Activated CD4-positive, alpha-beta T cell treated with anti-CD3 and anti-CD28 coated beads, Interleukin-2, amount 10 ng/mL, durations not matched to agents 7 days and 5 days (primary cell): ENCODE results near the gene STXBP3. TPM values are rescaled to one million over a fixed set of nuclear protein-coding genes. Genes with fewer than 3 reads are reported as not detected.
"Not testable (repeated sequence)": the region's sequence is repeated elsewhere in the genome, so short reads cannot be mapped to it uniquely, and the experiment has no call there.

ENCODE experiments used
- CTCF ChIA-PET: fragments of 350-600 bp; sonication (Branson Sonifier 250); formaldehyde crosslinking; loops from one replicate; lab custom pipeline; 2021; ENCODE audit warnings: antibody characterized with exemption; lab: Charles Lee
- POLR2A ChIA-PET: fragments of 350-600 bp; sonication (Branson Sonifier 250); formaldehyde crosslinking; loops from one replicate; lab custom pipeline; 2021; ENCODE audit warnings: antibody characterized with exemption; lab: Charles Lee
- DNase-seq: peaks from one replicate; pipeline ENCODE4 v3.0.0-alpha.2; 2020
- H3K27ac Mint-ChIP-seq: one replicate; pipeline ENCODE4 v1.8.0; 2021; ENCODE audit warnings: mild to moderate bottlenecking, moderate library complexity, mixed read lengths
- H3K27me3 Mint-ChIP-seq: one replicate; pipeline ENCODE4 v1.8.0; 2021; ENCODE audit warnings: mixed read lengths
- H3K36me3 Mint-ChIP-seq: one replicate; pipeline ENCODE4 v1.8.0; 2021; ENCODE audit warnings: low read depth, mixed read lengths
- H3K4me1 Mint-ChIP-seq: one replicate; pipeline ENCODE4 v1.8.0; 2021; ENCODE audit warnings: mixed read lengths
- H3K4me3 Mint-ChIP-seq: one replicate; pipeline ENCODE4 v1.8.0; 2021; ENCODE audit warnings: mild to moderate bottlenecking, moderate library complexity, mixed read lengths
- H3K9me3 Mint-ChIP-seq: one replicate; pipeline ENCODE4 v1.8.0; 2021; ENCODE audit warnings: mixed read lengths
- total RNA-seq, 2 experiments: library from RNA; stranded (reverse); gene quantifications; one replicate each; pipeline ENCODE4 v1.2.3, GENCODE V29; 2021

The STXBP3 gene
- total RNA-seq, 2 experiments from 2014 or later, result 49.8 to 55.3 TPM

DNA sequence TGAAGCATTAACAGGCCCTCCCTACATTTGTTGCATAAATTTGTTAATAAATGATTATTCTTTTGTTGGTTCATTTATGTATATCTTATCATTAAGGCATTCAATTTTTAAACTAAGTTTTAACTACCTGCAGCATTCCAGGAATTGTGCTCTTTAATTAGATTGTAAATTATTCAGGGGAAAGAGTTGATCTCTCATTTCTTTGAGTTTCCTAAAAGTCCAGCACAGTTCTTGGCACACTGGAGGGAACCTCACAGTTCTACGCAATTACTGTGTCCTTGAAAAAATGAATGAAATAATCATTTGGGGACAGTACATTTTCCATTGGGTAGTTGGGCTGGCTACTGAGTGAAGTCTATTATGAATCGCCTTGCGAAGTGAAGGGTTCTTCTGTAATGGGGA lies 493 bp upstream of the STXBP3 start:
- ChIA-PET POLR2A (no interaction called here), CTCF (no interaction called here)

DNA sequence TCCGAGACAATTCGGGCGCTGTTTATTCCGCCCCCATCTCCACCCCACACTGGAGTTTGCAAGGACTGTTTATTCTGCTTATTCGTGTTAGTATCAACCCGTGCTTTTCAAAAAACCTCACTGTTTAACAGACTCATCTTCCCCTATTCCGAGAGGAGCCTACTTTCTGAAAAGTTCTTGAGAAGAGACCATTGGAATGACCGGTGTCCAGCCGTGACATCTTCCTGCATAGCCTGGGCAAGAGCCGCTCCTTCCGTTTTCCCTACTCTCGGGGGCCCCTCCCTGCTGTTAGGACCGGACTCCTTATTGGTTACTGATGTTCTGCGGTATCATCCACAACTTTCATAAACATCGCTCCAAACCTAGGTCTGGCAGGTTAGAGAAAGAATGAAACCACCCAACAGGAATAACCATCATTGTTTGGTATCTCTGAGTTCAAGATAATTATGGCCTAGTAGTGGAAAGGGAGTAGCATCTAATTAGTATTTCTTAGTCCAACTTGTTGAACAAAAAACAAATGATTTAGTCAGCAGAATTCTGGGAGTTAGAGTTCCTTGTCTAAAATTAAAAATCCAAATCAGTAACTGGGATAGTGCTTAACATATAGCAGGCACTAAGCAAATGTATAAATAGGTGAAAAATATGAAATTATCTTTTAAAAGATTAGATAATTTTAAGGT lies 837 bp downstream of the STXBP3 start:
- Mint-ChIP-seq H3K36me3 (peaks cover 24% of the 10 kb centered on the region), H3K4me3 (peak overlapping the region; percentile 98), H3K27ac (peak overlapping the region; percentile 98), H3K9me3 (no peaks in the 10 kb centered on the region), H3K4me1 (peaks cover 30% of the 10 kb centered on the region), H3K27me3 (no peaks in the 10 kb centered on the region)
- ChIA-PET CTCF (no interaction called here), POLR2A (interaction anchor here (1.0 kb wide), 1 partner anchor 54 kb away, joined by 4 read pairs; no protein-coding TSS in a partner anchor)
- DNase-seq, result peak; percentile 36

More for the DNA sequence above, 493 bp upstream of the STXBP3 start:
- Mint-ChIP-seq H3K36me3 (peaks cover 23% of the 10 kb centered on the region), H3K27me3 (peaks cover 4% of the 10 kb centered on the region), H3K4me1 (peaks cover 29% of the 10 kb centered on the region), H3K4me3 (peak overlapping the region; percentile 98), H3K27ac (peak overlapping the region; percentile 98), H3K9me3 (no peaks in the 10 kb centered on the region)
- DNase-seq, result no peak

DNA sequence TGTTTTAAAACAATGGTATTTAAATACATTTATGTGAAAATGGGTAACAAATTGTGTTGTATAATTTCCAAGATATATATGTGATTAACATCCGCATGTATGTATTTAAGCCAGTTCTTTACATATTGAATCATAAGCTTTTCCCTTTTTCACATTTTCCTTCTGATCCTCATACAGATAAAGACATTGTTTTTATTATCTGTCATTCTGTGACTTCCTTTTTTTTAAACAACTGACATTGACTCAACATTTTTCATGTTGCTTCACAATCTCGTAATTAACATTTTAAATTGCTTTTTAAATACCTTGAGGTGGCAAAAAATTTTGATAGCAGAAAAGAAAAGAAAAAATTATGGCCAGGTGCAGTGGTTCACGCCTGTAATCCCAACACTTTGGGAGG lies 1.4 kb downstream of the STXBP3 start:
- Mint-ChIP-seq H3K27ac (no peak overlapping the region), H3K4me1 (peaks cover 33% of the 10 kb centered on the region), H3K9me3 (no peaks in the 10 kb centered on the region), H3K36me3 (peaks cover 29% of the 10 kb centered on the region), H3K27me3 (no peaks in the 10 kb centered on the region), H3K4me3 (no peak overlapping the region)
- DNase-seq, result no peak
- ChIA-PET POLR2A (interaction anchor here (0.7 kb wide), 1 partner anchor 29 kb away, joined by 3 read pairs; no protein-coding TSS in a partner anchor), CTCF (no interaction called here)

DNA sequence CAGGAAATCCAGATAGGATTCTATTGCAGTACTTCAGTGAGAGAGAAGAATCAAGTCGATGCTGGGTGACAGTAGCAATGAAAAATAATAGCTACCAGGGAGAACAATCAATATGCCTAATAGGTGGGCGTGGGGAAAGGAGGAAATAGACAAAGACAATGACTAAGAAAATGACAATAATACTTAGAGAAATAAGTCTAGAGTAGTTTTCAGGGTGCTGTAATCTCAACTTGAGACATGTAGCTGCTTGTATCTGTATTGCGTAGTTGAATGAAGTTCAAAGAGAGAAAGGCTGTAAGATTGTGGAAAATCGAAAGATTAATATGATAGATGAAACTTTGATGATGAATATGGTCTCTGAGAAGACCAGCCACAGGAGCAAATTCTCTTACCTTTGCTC lies 2.6 kb downstream of the STXBP3 start:
- ChIA-PET POLR2A (no interaction called here), CTCF (no interaction called here)
- no peaks in the 10 kb centered on the region for H3K27me3 Mint-ChIP-seq
- peaks cover 33% of the 10 kb centered on the region for H3K4me1 Mint-ChIP-seq
- no peaks in the 10 kb centered on the region for H3K9me3 Mint-ChIP-seq
- no peak overlapping the region for H3K4me3 Mint-ChIP-seq
- no peak for DNase-seq
- H3K27ac Mint-ChIP-seq, result no peak overlapping the region
- H3K36me3 Mint-ChIP-seq, result peaks cover 32% of the 10 kb centered on the region

DNA sequence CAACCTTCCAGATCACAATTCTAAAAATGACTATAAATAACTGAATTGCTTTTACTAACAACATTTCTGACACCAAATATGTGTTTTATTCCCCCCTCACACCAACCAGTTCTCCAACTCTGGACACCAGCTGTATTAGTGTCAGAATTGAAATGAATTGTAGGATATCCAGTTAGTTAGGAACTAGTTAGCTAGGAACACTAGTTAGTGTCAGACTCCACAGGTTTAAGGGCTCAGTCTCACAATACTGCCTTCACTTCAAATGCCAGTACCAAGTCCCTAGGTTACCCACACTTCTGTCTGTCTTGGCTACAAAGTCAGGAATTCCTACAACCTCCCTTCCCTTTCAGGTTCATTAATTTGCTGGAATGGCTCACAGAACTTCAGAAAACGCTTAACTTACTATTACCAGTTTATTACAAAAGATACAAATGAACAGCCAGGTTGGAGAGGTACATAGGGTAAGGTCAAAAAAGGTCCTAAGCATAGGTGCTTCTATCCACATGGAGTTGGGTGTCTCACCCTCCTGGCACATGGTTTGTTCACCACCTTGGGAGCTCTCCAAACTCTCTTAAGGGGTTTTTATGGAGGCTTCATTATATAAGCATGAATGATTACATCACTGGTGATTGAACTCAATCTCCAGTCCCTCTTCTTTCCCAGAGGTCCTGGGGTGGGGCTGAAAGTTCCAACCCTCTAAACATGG lies 4.2 kb downstream of the STXBP3 start:
- no peaks in the 10 kb centered on the region for H3K9me3 Mint-ChIP-seq
- peaks cover 35% of the 10 kb centered on the region for H3K4me1 Mint-ChIP-seq
- no peaks in the 10 kb centered on the region for H3K27me3 Mint-ChIP-seq
- DNase-seq, result no peak
- POLR2A ChIA-PET, result no interaction called here
- H3K36me3 Mint-ChIP-seq, result peaks cover 38% of the 10 kb centered on the region
- no peak overlapping the region for H3K4me3 Mint-ChIP-seq
- CTCF ChIA-PET, result no interaction called here
- no peak overlapping the region for H3K27ac Mint-ChIP-seq

DNA sequence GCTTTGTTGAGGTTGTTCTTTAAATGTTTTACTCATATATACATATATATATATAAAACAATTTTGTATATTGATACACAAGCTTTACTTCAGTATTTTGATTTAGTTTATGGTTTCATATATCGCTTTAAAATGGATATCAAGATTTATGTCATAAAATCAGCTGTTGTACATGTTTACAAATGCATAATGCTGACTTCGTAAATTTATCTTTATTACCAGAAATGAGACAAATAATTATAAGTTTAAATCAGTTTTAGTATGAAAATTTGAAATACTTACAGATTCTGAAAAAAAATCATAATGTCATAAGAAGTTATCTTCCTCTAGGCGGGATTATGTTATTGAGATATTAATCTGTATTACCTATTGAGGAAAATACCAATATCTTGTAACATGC lies 6.9 kb downstream of the STXBP3 start:
- DNase-seq, result no peak
- Mint-ChIP-seq H3K27ac (no peak overlapping the region), H3K4me1 (peaks cover 21% of the 10 kb centered on the region), H3K4me3 (no peak overlapping the region), H3K27me3 (no peaks in the 10 kb centered on the region), H3K9me3 (no peaks in the 10 kb centered on the region), H3K36me3 (peaks cover 36% of the 10 kb centered on the region)
- POLR2A ChIA-PET, result no interaction called here
- CTCF ChIA-PET, result no interaction called here

DNA sequence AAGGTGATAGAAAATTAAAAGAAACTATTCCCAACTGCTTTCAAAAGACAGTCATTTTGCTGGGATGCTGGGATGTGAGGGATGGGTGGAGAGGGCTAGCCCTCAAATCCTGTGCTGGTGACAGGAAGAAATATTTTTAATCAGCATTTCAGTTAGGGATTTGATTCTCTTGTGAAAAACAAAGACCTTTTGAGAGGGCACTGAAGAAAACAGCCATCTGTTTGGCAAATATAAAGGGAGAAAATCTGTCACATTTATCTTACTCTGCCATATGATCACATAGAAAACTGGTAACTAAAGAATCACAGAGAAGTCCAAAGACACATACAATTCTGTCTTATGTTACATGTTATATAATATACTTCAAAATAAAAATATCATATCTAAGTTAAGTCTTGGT lies 12.3 kb downstream of the STXBP3 start:
- H3K9me3 Mint-ChIP-seq, result no peaks in the 10 kb centered on the region
- H3K36me3 Mint-ChIP-seq, result peaks cover 40% of the 10 kb centered on the region
- H3K27ac Mint-ChIP-seq, result no peak overlapping the region
- no peak for DNase-seq
- POLR2A ChIA-PET, result no interaction called here
- CTCF ChIA-PET, result no interaction called here
- peaks cover 2% of the 10 kb centered on the region for H3K4me1 Mint-ChIP-seq
- H3K4me3 Mint-ChIP-seq, result no peak overlapping the region
- no peaks in the 10 kb centered on the region for H3K27me3 Mint-ChIP-seq

DNA sequence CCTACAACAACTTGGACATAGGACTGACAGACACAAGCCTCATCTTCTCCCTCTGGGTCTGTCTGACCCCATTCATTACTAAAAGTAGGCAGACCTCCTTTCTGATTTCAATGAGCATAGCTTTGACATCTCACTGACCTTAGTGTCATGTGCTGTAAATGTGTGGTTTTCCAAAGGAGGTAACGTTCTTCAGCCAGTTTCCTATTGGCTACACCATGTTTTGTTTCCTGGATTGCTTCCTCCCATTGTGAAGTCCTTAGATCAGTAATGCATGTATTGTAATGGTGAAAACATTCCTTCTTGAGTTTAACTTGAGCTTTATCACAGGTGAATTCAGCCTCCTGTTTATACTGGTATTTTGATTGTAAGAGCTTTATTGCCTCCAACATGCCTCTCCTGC lies 20.6 kb downstream of the STXBP3 start:
- ChIA-PET CTCF (interaction anchor here (0.8 to 1.5 kb wide), 3 partner anchors 11 to 75 kb away, joined by 3 to 4 read pairs (median 4); partner anchors contain the start of gene PRPF38B), POLR2A (no interaction called here)
- Mint-ChIP-seq H3K9me3 (no peaks in the 10 kb centered on the region), H3K4me1 (no peaks in the 10 kb centered on the region), H3K27ac (no peak overlapping the region), H3K4me3 (no peak overlapping the region), H3K36me3 (peaks cover 43% of the 10 kb centered on the region), H3K27me3 (no peaks in the 10 kb centered on the region)
- DNase-seq, result no peak

DNA sequence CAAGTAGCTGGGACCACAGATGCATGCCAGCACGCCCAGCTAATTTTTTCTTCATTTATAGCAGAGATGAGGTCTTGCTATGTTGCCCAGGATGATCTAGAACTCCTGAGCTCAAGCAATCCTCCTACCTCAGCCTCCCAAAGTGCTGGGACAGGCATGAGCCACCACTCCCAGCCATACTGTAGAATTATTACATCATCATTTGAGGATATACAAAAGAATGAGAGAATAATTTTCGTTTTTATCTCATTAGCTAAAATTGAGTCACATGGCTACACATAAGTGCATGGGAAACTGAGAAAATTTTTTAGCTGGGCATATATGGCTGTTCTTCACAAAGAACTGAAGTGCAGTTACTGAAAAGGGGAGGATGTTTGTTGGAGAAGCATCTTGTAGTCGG lies 21.2 kb downstream of the STXBP3 start:
- CTCF ChIA-PET, result interaction anchor here (0.8 to 1.5 kb wide), 3 partner anchors 10 to 75 kb away, joined by 3 to 4 read pairs (median 4); partner anchors contain the start of gene PRPF38B

DNA sequence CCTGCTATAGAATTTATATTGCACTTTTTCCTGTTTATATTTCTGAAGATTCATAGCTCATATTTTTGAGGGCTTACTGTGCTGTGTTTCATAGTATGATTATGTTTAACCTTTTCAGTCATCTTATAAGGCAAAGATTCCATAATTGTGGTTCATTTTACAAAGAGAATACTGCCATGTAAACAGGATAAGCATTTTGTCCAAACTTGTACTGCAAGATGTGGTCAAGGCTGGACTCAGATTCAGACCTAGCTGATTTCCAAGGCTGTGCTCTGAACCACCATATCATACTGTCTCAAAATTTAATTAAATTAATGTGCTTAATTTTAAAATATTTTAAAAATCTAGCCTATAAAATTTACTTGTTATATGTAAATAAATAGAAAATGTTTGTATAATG lies 31.4 kb downstream of the STXBP3 start:
- Mint-ChIP-seq H3K4me3 (no peak overlapping the region), H3K27me3 (no peaks in the 10 kb centered on the region), H3K9me3 (no peaks in the 10 kb centered on the region), H3K36me3 (peaks cover 54% of the 10 kb centered on the region), H3K27ac (no peak overlapping the region), H3K4me1 (no peaks in the 10 kb centered on the region)
- ChIA-PET POLR2A (no interaction called here), CTCF (interaction anchor here (1.9 kb wide), 1 partner anchor 10 kb away, joined by 4 read pairs; no protein-coding TSS in a partner anchor)
- no peak for DNase-seq

More for the DNA sequence above, 21.2 kb downstream of the STXBP3 start:
- Mint-ChIP-seq H3K4me3 (no peak overlapping the region), H3K9me3 (no peaks in the 10 kb centered on the region), H3K4me1 (no peaks in the 10 kb centered on the region), H3K27ac (no peak overlapping the region), H3K36me3 (peaks cover 39% of the 10 kb centered on the region), H3K27me3 (no peaks in the 10 kb centered on the region)
- POLR2A ChIA-PET, result no interaction called here
- no peak for DNase-seq

DNA sequence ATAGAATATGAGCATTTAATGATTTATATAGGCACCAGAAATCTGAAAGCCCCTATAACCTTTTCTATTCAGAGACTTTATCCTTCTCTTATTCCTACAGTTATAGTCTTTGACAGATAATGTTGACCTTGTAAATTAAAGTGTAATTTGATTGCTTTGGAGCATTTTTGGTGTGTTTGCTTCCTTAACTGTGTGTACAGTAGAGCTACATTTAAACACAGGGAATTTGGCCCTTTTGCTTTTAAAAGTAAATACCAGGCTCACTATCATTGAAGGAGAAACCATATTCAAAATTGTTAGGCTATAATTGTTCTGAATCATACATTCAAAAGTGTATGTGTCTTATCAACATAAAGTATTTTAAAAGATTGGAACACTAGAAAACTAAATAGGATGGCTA lies 33.0 kb downstream of the STXBP3 start:
- Mint-ChIP-seq H3K9me3 (peaks cover 11% of the 10 kb centered on the region), H3K27ac (no peak overlapping the region), H3K4me3 (no peak overlapping the region), H3K27me3 (no peaks in the 10 kb centered on the region), H3K36me3 (peaks cover 60% of the 10 kb centered on the region), H3K4me1 (no peaks in the 10 kb centered on the region)
- POLR2A ChIA-PET, result no interaction called here
- DNase-seq, result no peak
- CTCF ChIA-PET, result no interaction called here

DNA sequence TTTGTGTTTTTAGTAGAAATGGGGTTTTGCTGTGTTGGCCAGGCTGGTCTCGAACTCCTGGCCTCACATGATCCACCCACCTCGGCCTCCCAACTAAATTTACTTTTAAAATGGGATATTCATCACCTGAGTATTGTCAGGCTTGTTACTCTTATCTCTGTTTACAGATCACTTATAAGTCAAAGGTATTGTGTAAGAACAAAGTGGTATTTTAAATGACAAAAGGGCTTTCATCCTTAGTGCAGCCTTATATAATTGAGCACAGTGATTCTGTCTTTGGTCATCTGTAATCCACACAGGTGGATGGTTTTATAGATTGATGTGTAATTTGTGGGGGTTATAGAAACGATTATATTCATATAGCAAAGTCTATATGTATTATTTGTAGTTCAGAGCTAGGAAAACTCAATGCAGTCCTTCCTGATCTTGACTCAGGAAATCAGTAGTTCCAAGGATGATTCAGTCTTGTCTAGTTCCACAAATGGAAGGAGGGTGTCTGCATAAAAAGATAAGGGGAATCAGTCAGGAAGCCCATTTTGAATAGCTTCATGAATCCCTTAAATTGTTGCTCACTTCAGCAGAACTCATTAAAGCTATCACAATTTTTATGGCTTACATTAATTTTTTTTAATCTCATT lies 34.6 kb downstream of the STXBP3 start:
- Mint-ChIP-seq H3K9me3 (peaks cover 24% of the 10 kb centered on the region), H3K4me3 (no peak overlapping the region), H3K36me3 (peaks cover 66% of the 10 kb centered on the region), H3K27ac (peak overlapping the region; percentile 54), H3K27me3 (no peaks in the 10 kb centered on the region), H3K4me1 (no peaks in the 10 kb centered on the region)
- no peak for DNase-seq
- ChIA-PET POLR2A (no interaction called here), CTCF (no interaction called here)

DNA sequence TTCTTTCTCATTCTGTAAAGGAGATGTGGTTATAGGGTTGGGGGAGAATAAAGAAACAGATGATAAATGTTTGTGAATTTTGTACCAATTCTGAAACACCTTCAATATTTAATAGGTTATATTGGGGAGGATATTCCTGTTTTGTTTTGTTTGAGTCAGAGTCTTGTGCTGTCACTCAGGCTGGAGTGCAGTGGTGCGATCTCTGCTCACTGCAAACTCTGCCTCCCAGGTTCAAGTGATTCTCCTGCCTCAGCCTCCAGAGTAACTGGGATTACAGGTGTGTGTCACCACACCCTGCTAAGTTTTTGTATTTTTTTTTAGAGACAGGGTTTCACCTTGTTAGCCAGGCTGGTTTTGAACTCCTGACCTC lies 35.1 kb downstream of the STXBP3 start:
- H3K27me3 Mint-ChIP-seq, POLR2A ChIA-PET: not testable (repeated sequence)

More for the DNA sequence above, 35.1 kb downstream of the STXBP3 start:
- H3K36me3 Mint-ChIP-seq, result peaks cover 68% of the 10 kb centered on the region
- H3K9me3 Mint-ChIP-seq, result peaks cover 26% of the 10 kb centered on the region
- H3K4me1 Mint-ChIP-seq, CTCF ChIA-PET, H3K4me3 Mint-ChIP-seq, DNase-seq, H3K27ac Mint-ChIP-seq: not testable (repeated sequence)
